HG03066 (cell line): ENCODE measurements around the gene KRT31.
"Not testable (repeated sequence)": the region's sequence is repeated elsewhere in the genome, so short reads cannot be mapped to it uniquely, and the experiment has no call there.

Source experiments
- ATAC-seq: cut with Tn5 transposase; IDR thresholded peaks from one replicate; pipeline ENCODE4 v1.9.1; 2021; ENCODE audit warnings: low read depth; ENCODE audit not compliant: unreplicated experiment

Gene KRT31

GRCh38 chr17:41347869-41348760 is 49.3 kb downstream of the KRT31 start:
- ATAC-seq = no peak

DNA sequence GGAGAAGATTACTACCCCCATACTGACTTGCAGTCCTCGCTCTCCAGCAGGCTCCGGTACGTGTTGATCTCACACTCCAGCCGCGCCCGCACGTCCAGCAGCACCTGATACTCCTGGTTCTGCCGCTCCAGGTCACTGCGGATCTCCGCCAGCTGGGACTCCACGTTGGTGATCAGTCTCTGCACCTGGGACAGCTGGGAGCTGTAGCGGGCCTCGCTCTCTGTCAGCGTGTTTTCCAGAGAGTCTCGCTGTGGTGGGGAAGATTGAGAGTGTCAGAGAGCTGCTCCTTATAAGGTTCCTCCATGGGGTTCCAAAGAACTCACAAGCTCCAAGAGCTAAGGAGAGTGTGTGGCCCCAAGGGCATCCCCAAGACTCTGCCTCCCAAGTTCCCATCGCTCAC is 51.0 kb downstream of the KRT31 start:
- not testable (repeated sequence) for ATAC-seq

DNA sequence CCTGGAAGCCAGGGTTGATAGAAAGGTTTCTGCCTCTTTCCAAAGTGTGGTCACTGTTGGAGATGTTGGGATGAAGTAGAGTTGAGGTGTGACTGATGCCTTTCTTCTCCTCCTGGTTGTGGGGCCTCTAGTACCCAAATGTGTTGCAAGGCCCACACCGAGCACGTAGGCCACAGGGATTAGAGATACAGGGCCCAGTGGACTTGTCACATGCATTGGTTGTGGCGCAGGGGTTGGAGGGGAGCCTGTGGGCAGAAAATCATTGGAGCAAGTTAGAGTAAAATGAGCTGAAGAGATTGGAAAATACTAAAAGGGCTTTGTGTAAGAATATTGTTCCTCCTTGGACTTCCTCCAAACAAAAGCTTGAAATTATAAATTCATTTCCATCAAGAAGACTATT is 51.4 kb downstream of the KRT31 start:
- no peak for ATAC-seq
